Adrenal gland (tissue), 12 donors: ENCODE measurements around the gene TUT4. TPM values are rescaled to one million over a fixed set of nuclear protein-coding genes. Genes with fewer than 3 reads are reported as not detected.

ENCODE experiments used
- DNase-seq, 7 donors: peaks; one replicate each; pipeline ENCODE4 v3.0.0-alpha.2; 2019 to 2020
- H3K27ac ChIP-seq, 5 donors: fragments of 200-600 bp; sonication (generic) in 4 of 5; 1 replicate in 3 of 5; 2 replicates in 2 of 5; pipeline versions ENCODE4 v1.5.1 to v1.8.0; 2016 to 2020; ENCODE audit warnings: mild to moderate bottlenecking in 1 of 5
- H3K27me3 ChIP-seq: fragments of 200-600 bp; 2 replicates; pipeline ENCODE4 v1.8.0; 2021
- H3K36me3 ChIP-seq, 2 donors: fragments of 200-600 bp; replicated peaks in 1 of 2; 1 replicate in 1 of 2; 2 replicates in 1 of 2; pipeline versions ENCODE4 v1.5.1 to v1.8.0; 2018 to 2022
- H3K4me1 ChIP-seq, 2 donors: fragments of 200-600 bp; replicated peaks in 1 of 2; 1 replicate in 1 of 2; 2 replicates in 1 of 2; pipeline versions ENCODE4 v1.5.1 to v1.8.0; 2018 to 2021
- H3K4me3 ChIP-seq, 4 donors: fragments of 200-600 bp; sonication (generic) in 3 of 4; one replicate each; pipeline ENCODE4 v1.5.1; 2016 to 2018
- H3K9me3 ChIP-seq, 3 donors: fragments of 200-600 bp; sonication (generic) in 1 of 3; replicated peaks in 1 of 3; 1 replicate in 2 of 3; 2 replicates in 1 of 3; pipeline versions ENCODE4 v1.5.1 to v1.8.0; 2016 to 2021
- CTCF ChIP-seq, 6 experiments: fragments of 450-650 bp in 4 of 6; fragments of 200-600 bp in 2 of 6; sonication (generic) in 1 of 6; IDR thresholded peaks; 1 replicate in 5 of 6; 2 replicates in 1 of 6; pipeline versions ENCODE4 v1.5.1 to v1.8.0; 2016 to 2021; ENCODE audit warnings: antibody characterized with exemption in 6 of 6, mild to moderate bottlenecking in 2 of 6, moderate library complexity in 1 of 6
- POLR2A ChIP-seq, 2 donors: fragments of 450-650 bp; IDR thresholded peaks; one replicate each; pipeline ENCODE4 v1.6.1; 2017; ENCODE audit warnings: antibody characterized with exemption in 2 of 2, mild to moderate bottlenecking in 2 of 2, moderate library complexity in 1 of 2
- WGBS, 4 donors: extraction: QIAGEN DNeasy Blood & Tissue Kit in 2 of 4; methylation state at CpG; one replicate each; pipeline versions ENCODE4 v1.1.5 to v1.1.7; 2013 to 2017; 5-methylcytosine and 5-hydroxymethylcytosine counted together
- intact Hi-C, 2 donors: fragments of 100-400 bp; cut with DNase I; formaldehyde crosslinking; loops; one replicate each; pipeline versions ENCODE4 v1.14.1 to v1.15.0; 2022 to 2023
- polyA plus RNA-seq, 3 donors: library from polyadenylated mRNA; stranded (reverse); fragments of 200-250 nt in 2 of 3; fragments of 350-450 nt in 1 of 3; fragmentation: Illumina TruSeq in 1 of 3; extraction: RNeasy Lipid Tissue Mini Kit (QIAGEN cat#74804) in 1 of 3; gene quantifications; one replicate each; pipeline ENCODE4 v1.2.3, GENCODE V29; 2013 to 2014
- total RNA-seq, 9 donors: library from RNA; depleted of rRNA in 4 of 9; stranded (reverse); fragments of >200 nt in 4 of 9; fragments of 120-200 nt in 1 of 9; fragmentation: NEBNext Ultra II Directional in 1 of 9; extraction: Animal tissue kit (Norgen Biotek cat#: 25700) in 1 of 9; gene quantifications; one replicate each; pipeline versions ENCODE4 v1.1.0 to v1.2.4, GENCODE V29; 2013 to 2023
- donor health status: healthy with polysubstance abuse.
- donor health status: Bipolar disorder and iron deficiency.
- donor health status: DM: yes; HTN: yes; CAD: no.
- donor health status: DM: no; HTN: no; CAD: no.
- donor health status: DM: no; HTN: no; CAD: no.
- donor health status: DM: yes; HTN: yes; CAD: no.

Gene TUT4
- total and polyA plus RNA-seq, 12 donors = 29.7 to 80.9 (median 66.1) TPM

DNA sequence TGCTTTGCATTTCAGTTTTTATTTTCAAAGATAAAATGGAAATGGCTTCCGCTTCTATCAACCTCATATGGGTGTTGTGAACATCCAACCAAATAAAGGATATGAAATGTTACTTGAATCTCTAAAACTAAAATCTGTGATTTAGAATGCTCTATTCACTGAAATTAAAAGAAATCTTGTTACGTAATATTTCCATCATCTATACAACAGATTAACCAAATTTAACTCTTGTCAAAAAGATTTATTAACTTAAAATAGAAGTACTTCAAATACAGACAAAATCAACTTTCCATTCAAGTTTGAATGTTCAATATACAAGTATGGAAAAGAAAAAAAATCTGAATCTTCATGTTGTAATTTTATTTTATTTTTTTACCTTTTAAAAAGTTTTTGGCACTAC lies 129.8 kb downstream of the TUT4 start:
- no peaks in the 10 kb centered on the region for H3K4me1 ChIP-seq
- no peak overlapping the region for H3K4me3 ChIP-seq
- TF ChIP-seq CTCF (IDR thresholded peaks at IDR 0.05) (no peak), POLR2A (IDR thresholded peaks at IDR 0.05) (no peak)
- H3K27ac ChIP-seq = no peak overlapping the region
- H3K9me3 ChIP-seq = no peaks in the 10 kb centered on the region
- no peak for DNase-seq
- 97 to 99% (median 98%) methylated on average over 2 of the region's 2 CpGs for WGBS, 4 donors
- intact Hi-C loops = no loop called here
- H3K36me3 ChIP-seq = peaks cover 0 to 44% of the 10 kb centered on the region in 2 donors
- no peaks in the 10 kb centered on the region for H3K27me3 ChIP-seq

DNA sequence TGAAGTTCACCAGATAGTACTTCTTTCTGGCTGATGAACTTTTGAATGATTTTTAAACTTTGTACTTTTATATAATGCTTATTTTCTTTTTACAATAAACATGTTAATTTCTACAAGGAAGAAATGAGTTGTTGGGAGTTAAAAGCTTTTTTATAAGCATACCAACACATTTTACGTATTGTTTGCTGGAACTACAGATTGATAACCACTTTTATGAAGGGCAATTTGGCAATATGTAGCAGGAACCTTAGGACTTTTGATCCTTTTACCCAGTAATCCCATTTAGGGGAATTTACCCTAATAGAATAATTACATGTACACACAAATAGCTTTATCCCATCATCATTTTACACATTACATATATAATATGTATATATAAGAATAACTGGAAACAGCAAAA lies 132.2 kb downstream of the TUT4 start:
- Histone ChIP-seq H3K27ac (no peak overlapping the region), H3K27me3 (no peaks in the 10 kb centered on the region), H3K4me3 (no peak overlapping the region), H3K36me3 (peaks cover 0 to 66% of the 10 kb centered on the region in 2 donors), H3K9me3 (no peaks in the 10 kb centered on the region), H3K4me1 (no peaks in the 10 kb centered on the region)
- intact Hi-C loops = no loop called here
- no peak for DNase-seq
- 85 to 100% (median 97%) methylated on average over 1 of the region's 1 CpG for WGBS, 4 donors
- no peak for TF ChIP-seq CTCF (IDR thresholded peaks at IDR 0.05)
- TF ChIP-seq POLR2A (IDR thresholded peaks at IDR 0.05) = no peak

DNA sequence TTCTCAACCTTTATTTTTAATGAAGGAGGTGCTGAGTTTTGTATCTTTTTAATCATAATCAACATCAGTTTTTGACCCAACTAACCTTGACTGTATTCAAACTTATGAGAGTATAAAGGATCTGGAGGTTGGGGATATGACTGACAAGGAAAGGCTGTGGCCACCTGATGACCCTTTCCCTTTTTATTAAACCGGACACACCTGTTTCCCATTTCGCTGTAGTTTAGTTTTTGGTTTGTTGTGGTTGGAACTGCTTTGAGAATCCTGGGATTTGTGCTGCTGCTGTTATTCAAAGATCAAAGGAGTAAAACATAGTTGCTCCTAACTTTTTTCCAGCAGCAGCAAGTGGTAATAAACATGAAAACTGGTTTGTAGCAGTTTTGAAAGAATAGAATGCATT lies 136.1 kb downstream of the TUT4 start:
- no peak overlapping the region for H3K27ac ChIP-seq
- no peak overlapping the region for H3K4me3 ChIP-seq
- 80 to 97% (median 88%) methylated on average over 2 of the region's 2 CpGs for WGBS, 4 donors
- no peaks in the 10 kb centered on the region for H3K9me3 ChIP-seq
- DNase-seq = no peak
- intact Hi-C loops = no loop called here
- no peaks in the 10 kb centered on the region for H3K4me1 ChIP-seq
- H3K27me3 ChIP-seq = no peaks in the 10 kb centered on the region
- TF ChIP-seq CTCF (IDR thresholded peaks at IDR 0.05) = no peak
- TF ChIP-seq POLR2A (IDR thresholded peaks at IDR 0.05) = no peak
- peaks cover 0 to 81% of the 10 kb centered on the region in 2 donors for H3K36me3 ChIP-seq

DNA sequence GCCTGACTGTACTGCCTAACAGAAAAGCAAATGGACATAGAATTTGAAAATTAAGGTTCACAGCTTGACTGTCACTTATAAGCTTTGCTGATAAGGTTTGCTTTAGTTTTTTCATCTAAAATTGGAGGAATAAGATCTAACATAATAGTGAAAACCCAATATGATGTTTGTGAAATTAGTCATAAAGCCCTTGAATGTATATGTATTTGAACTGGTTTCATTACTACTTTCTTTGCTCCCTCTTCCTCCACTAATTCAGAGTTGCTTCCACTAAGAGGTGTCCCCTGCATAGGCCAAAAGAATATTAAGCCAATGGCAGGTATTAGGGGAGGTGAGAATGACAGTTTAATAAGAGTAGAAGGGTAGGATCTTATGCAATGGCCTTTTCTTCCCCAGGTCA lies 137.9 kb downstream of the TUT4 start:
- intact Hi-C loops = no loop called here
- Histone ChIP-seq H3K36me3 (peaks cover 0 to 94% of the 10 kb centered on the region in 2 donors), H3K4me3 (no peak overlapping the region), H3K27ac (no peak overlapping the region), H3K4me1 (no peaks in the 10 kb centered on the region), H3K9me3 (no peaks in the 10 kb centered on the region), H3K27me3 (no peaks in the 10 kb centered on the region)
- no peak for DNase-seq
- no peak for TF ChIP-seq CTCF (IDR thresholded peaks at IDR 0.05)
- TF ChIP-seq POLR2A (IDR thresholded peaks at IDR 0.05) = no peak
